Small intestine (tissue), 7 donors: Measurements from ENCODE around the gene PNKD. TPM values are rescaled to one million over a fixed set of nuclear protein-coding genes. Genes with fewer than 3 reads are reported as not detected.

Experiments
- DNase-seq, 2 donors: peaks; one replicate each; pipeline versions ENCODE4 v3.0.0 to v3.0.0-alpha.2; 2013
- FAIRE-seq: peaks from 2 replicates; lab custom pipeline; 2012; peaks lifted over from hg19 to GRCh38; lab: Jason Lieb, UNC
- H3K27ac ChIP-seq, 3 donors: one replicate each; pipeline ENCODE4 v1.5.1; 2013; ENCODE audit warnings: low read length in 2 of 3, mild to moderate bottlenecking in 2 of 3, control low read depth in 1 of 3, inconsistent platforms in 1 of 3, low read depth in 1 of 3, moderate library complexity in 1 of 3
- H3K27me3 ChIP-seq, 3 donors: one replicate each; pipeline ENCODE4 v1.6.1; 2013; ENCODE audit warnings: low read length in 3 of 3, inconsistent platforms in 1 of 3; ENCODE audit not compliant: control insufficient read depth in 3 of 3, insufficient read depth in 3 of 3
- H3K36me3 ChIP-seq, 3 donors: one replicate each; pipeline ENCODE4 v1.6.1; 2013; ENCODE audit warnings: low read length in 3 of 3, inconsistent platforms in 1 of 3, low read depth in 1 of 3, mild to moderate bottlenecking in 1 of 3, moderate library complexity in 1 of 3; ENCODE audit not compliant: control insufficient read depth in 3 of 3, insufficient read depth in 2 of 3
- H3K4me1 ChIP-seq, 3 donors: one replicate each; pipeline ENCODE4 v1.6.1; 2013; ENCODE audit warnings: low read length in 2 of 3, inconsistent platforms in 1 of 3, low read depth in 1 of 3, mild to moderate bottlenecking in 1 of 3, moderate library complexity in 1 of 3; ENCODE audit not compliant: control insufficient read depth in 3 of 3, insufficient read depth in 2 of 3
- H3K4me3 ChIP-seq, 3 donors: one replicate each; pipeline ENCODE4 v1.5.1; 2013; ENCODE audit warnings: low read length in 3 of 3, control low read depth in 1 of 3, inconsistent platforms in 1 of 3, low read depth in 1 of 3, mild to moderate bottlenecking in 1 of 3, moderate library complexity in 1 of 3
- H3K9me3 ChIP-seq, 2 donors: one replicate each; pipeline ENCODE4 v1.6.1; 2013; ENCODE audit warnings: low read depth in 1 of 2, low read length in 1 of 2; ENCODE audit not compliant: control insufficient read depth in 2 of 2, insufficient read depth in 1 of 2
- WGBS, 3 donors: extraction: QIAGEN DNeasy Blood & Tissue Kit; methylation state at CpG; one replicate each; pipeline ENCODE4 v1.1.7; 2013; 5-methylcytosine and 5-hydroxymethylcytosine counted together
- polyA plus RNA-seq, 4 donors: library from polyadenylated mRNA; stranded (reverse) in 3 of 4; unstranded in 1 of 4; fragments of 200-250 nt in 3 of 4; fragments of 120-200 nt in 1 of 4; gene quantifications; one replicate each; pipeline versions ENCODE4 v1.2.1 to v1.2.3, GENCODE V29; 2013
- donor health status: healthy with polysubstance abuse.
- donor health status: control.
- donor health status: control.
- donor health status: Bipolar disorder and iron deficiency.
- donor health status: healthy.

PNKD gene
- polyA plus RNA-seq, 4 donors, result 88.4 to 137 (median 104) TPM

GRCh38 chr2:218277921-218278320 lies 7.6 kb downstream of the PNKD start:
- H3K27ac ChIP-seq, result peak overlapping the region in 1 of 3 donors; percentile 15
- H3K4me1 ChIP-seq, result peaks cover 0 to 9% (median 2%) of the 10 kb centered on the region in 3 donors
- H3K4me3 ChIP-seq, result no peak overlapping the region
- no peaks in the 10 kb centered on the region for H3K9me3 ChIP-seq
- peaks cover 18 to 100% (median 54%) of the 10 kb centered on the region in 3 donors for H3K36me3 ChIP-seq
- 42 to 74% (median 72%) methylated on average over 7 of the region's 7 CpGs for WGBS, 3 donors
- no peak for DNase-seq
- H3K27me3 ChIP-seq, result no peaks in the 10 kb centered on the region
- no peak for FAIRE-seq

- FAIRE-seq (no peak), DNase-seq (no peak)
- Histone ChIP-seq H3K4me1 (peaks cover 0 to 13% (median 0%) of the 10 kb centered on the region in 3 donors), H3K4me3 (no peak overlapping the region), H3K36me3 (peaks cover 17 to 100% (median 56%) of the 10 kb centered on the region in 3 donors), H3K9me3 (no peaks in the 10 kb centered on the region), H3K27ac (no peak overlapping the region), H3K27me3 (no peaks in the 10 kb centered on the region)
- 85 to 87% (median 86%) methylated on average over 16 of the region's 16 CpGs for WGBS, 3 donors
Observed at GRCh38 chr2:218278531-218279360, 8.4 kb downstream of the PNKD start.

GRCh38 chr2:218280260-218280870 lies 10.0 kb downstream of the PNKD start:
- no peak overlapping the region for H3K27ac ChIP-seq
- peaks cover 17 to 99% (median 51%) of the 10 kb centered on the region in 3 donors for H3K36me3 ChIP-seq
- H3K27me3 ChIP-seq, result no peaks in the 10 kb centered on the region
- H3K4me3 ChIP-seq, result no peak overlapping the region
- H3K4me1 ChIP-seq, result peaks cover 6 to 27% (median 9%) of the 10 kb centered on the region in 3 donors
- 94 to 99% (median 94%) methylated on average over 14 of the region's 14 CpGs for WGBS, 3 donors
- no peak for FAIRE-seq
- no peak for DNase-seq
- H3K9me3 ChIP-seq, result no peaks in the 10 kb centered on the region

- DNase-seq, result no peak
- FAIRE-seq, result no peak
- Histone ChIP-seq H3K9me3 (no peaks in the 10 kb centered on the region), H3K4me1 (peaks cover 10 to 38% (median 16%) of the 10 kb centered on the region in 3 donors), H3K27ac (no peak overlapping the region), H3K36me3 (peaks cover 17 to 99% (median 42%) of the 10 kb centered on the region in 3 donors), H3K4me3 (no peak overlapping the region), H3K27me3 (no peaks in the 10 kb centered on the region)
- WGBS, 3 donors, result 74 to 79% (median 78%) methylated on average over 3 of the region's 3 CpGs
Observed at GRCh38 chr2:218281449-218281848, 11.1 kb downstream of the PNKD start.

- 65 to 75% (median 72%) methylated on average over 14 to 17 of the region's 17 CpGs for WGBS, 3 donors
- H3K4me3 ChIP-seq, result no peak overlapping the region
Observed at GRCh38 chr2:218282173-218282991, 12.1 kb downstream of the PNKD start.

GRCh38 chr2:218284106-218284811 lies 13.9 kb downstream of the PNKD start:
- Histone ChIP-seq H3K36me3 (peaks cover 15 to 72% (median 23%) of the 10 kb centered on the region in 3 donors), H3K4me3 (peak overlapping the region in 1 of 3 donors; percentile 31), H3K27ac (peak overlapping the region in 2 of 3 donors; percentile 73 to 100), H3K9me3 (no peaks in the 10 kb centered on the region), H3K4me1 (peaks cover 10 to 61% (median 21%) of the 10 kb centered on the region in 3 donors), H3K27me3 (no peaks in the 10 kb centered on the region)
- FAIRE-seq (no peak), DNase-seq (peak; percentile 60 to 82)
- 34 to 53% (median 36%) methylated on average over 12 to 16 of the region's 16 CpGs for WGBS, 3 donors

More at GRCh38 chr2:218282173-218282991, 12.1 kb downstream of the PNKD start:
- no peak for DNase-seq
- Histone ChIP-seq H3K36me3 (peaks cover 17 to 91% (median 34%) of the 10 kb centered on the region in 3 donors), H3K9me3 (no peaks in the 10 kb centered on the region), H3K27me3 (no peaks in the 10 kb centered on the region), H3K27ac (peak overlapping the region in 2 of 3 donors; percentile 19 to 43), H3K4me1 (peaks cover 10 to 44% (median 16%) of the 10 kb centered on the region in 3 donors)
- FAIRE-seq, result no peak

- FAIRE-seq, result no peak
- 33 to 38% (median 38%) methylated on average over 6 of the region's 6 CpGs for WGBS, 3 donors
- H3K4me1 ChIP-seq, result peaks cover 10 to 73% (median 23%) of the 10 kb centered on the region in 3 donors
Observed at GRCh38 chr2:218285604-218286003, 15.3 kb downstream of the PNKD start.

More at GRCh38 chr2:218285604-218286003, 15.3 kb downstream of the PNKD start:
- Histone ChIP-seq H3K27ac (peak overlapping the region; percentile 97 to 100 (median 99)), H3K9me3 (no peaks in the 10 kb centered on the region), H3K36me3 (peaks cover 3 to 58% (median 15%) of the 10 kb centered on the region in 3 donors), H3K4me3 (peak overlapping the region in 1 of 3 donors; percentile 2), H3K27me3 (no peaks in the 10 kb centered on the region)
- no peak for DNase-seq
